HepG2 (cell line): Measurements from ENCODE around the gene PCIF1. TPM values are rescaled to one million over a fixed set of nuclear protein-coding genes. Genes with fewer than 3 reads are reported as not detected.

ENCODE experiments used
- JDP2 ChIP-seq: sonication (generic); formaldehyde crosslinking; IDR thresholded peaks from 2 replicates; pipeline ENCODE4 v1.8.1; 2022; ENCODE audit warnings: missing genetic modification reagents, borderline replicate concordance
- NFATC3 ChIP-seq: sonication (generic); formaldehyde crosslinking; IDR thresholded peaks from 2 replicates; pipeline ENCODE4 v1.5.1; 2020; ENCODE audit warnings: mild to moderate bottlenecking, missing genetic modification reagents
- NPAS2 ChIP-seq: sonication (generic); formaldehyde crosslinking; IDR thresholded peaks from 2 replicates; pipeline ENCODE4 v1.8.0; 2022; ENCODE audit warnings: mild to moderate bottlenecking, missing genetic modification reagents, borderline replicate concordance
- RBAK ChIP-seq: sonication (generic); formaldehyde crosslinking; IDR thresholded peaks from 2 replicates; pipeline ENCODE4 v1.5.1; 2020; ENCODE audit warnings: mild to moderate bottlenecking, missing genetic modification reagents
- SRSF4 ChIP-seq: fragments of 200-400 bp; formaldehyde crosslinking; IDR thresholded peaks from one replicate; pipeline ENCODE4 v1.6.1; 2018; ENCODE audit warnings: mild to moderate bottlenecking, low read depth, low read length, moderate library complexity; ENCODE audit not compliant: poor library complexity, severe bottlenecking
- SRY ChIP-seq: sonication (generic); formaldehyde crosslinking; IDR thresholded peaks from 2 replicates; pipeline ENCODE4 v1.8.0; 2022; ENCODE audit warnings: mild to moderate bottlenecking, missing genetic modification reagents
- TBX2 ChIP-seq: sonication (generic); formaldehyde crosslinking; IDR thresholded peaks from 2 replicates; pipeline ENCODE4 v1.5.0; 2020; ENCODE audit warnings: missing genetic modification reagents, mild to moderate bottlenecking, borderline replicate concordance
- TEAD3 ChIP-seq: optimal IDR thresholded peaks from 2 replicates; pipeline ENCODE3; 2016; ENCODE audit warnings: borderline replicate concordance
- ZBTB3 ChIP-seq: sonication (generic); formaldehyde crosslinking; IDR thresholded peaks from 2 replicates; pipeline ENCODE4 v1.4.0; 2020; ENCODE audit warnings: low read depth, mild to moderate bottlenecking, moderate library complexity, missing genetic modification reagents, borderline replicate concordance
- ZNF253 ChIP-seq: sonication (generic); formaldehyde crosslinking; IDR thresholded peaks from 2 replicates; pipeline ENCODE4 v1.8.0; 2022; ENCODE audit warnings: mild to moderate bottlenecking, missing genetic modification reagents, borderline replicate concordance
- ZNF407 ChIP-seq: sonication (generic); formaldehyde crosslinking; IDR thresholded peaks from one replicate; pipeline ENCODE4 v1.5.1; 2020; ENCODE audit warnings: mild to moderate bottlenecking, missing genetic modification reagents; ENCODE audit errors: not compliant biosample characterization
- ZNF589 ChIP-seq: sonication (generic); formaldehyde crosslinking; conservative IDR thresholded peaks from 2 replicates; pipeline ENCODE4 v1.8.0; 2022; ENCODE audit warnings: mild to moderate bottlenecking, moderate library complexity, missing genetic modification reagents
- polyA plus RNA-seq, 8 experiments: library from polyadenylated mRNA; depleted of rRNA in 3 of 8; stranded (reverse) in 7 of 8; unstranded in 1 of 8; fragments of >200 nt; fragmentation: Illumina TruSeq in 4 of 8; extraction: Trizol in 4 of 8; gene quantifications; 2 replicates each; pipeline versions ENCODE4 v1.2.1 to v1.2.3, GENCODE V29; 2011 to 2016; ENCODE audit warnings: low read depth in 4 of 8, missing spikeins in 1 of 8, mixed read lengths in 1 of 8; ENCODE audit not compliant: insufficient read depth in 1 of 8
- total RNA-seq, 5 experiments: library from RNA; depleted of rRNA; stranded (reverse); fragments of >200 nt; fragmentation: Illumina TruSeq; extraction: Trizol; gene quantifications; 2 replicates each; pipeline ENCODE4 v1.2.3, GENCODE V29; 2016; ENCODE audit warnings: low read depth in 1 of 5
- TF ChIP-seq, protein P1 (sequence below): fragments of 450-650 bp; IDR thresholded peaks from 2 replicates; pipeline ENCODE4 v1.6.1; 2016
- TF ChIP-seq, protein P2 (sequence below): sonication (generic); formaldehyde crosslinking; IDR thresholded peaks from 2 replicates; pipeline ENCODE4 v1.9.0; 2021; ENCODE audit warnings: missing genetic modification reagents, borderline replicate concordance
- TF ChIP-seq, protein P3 (sequence below): IDR thresholded peaks from 2 replicates; pipeline ENCODE4 v1.6.1; 2016; ENCODE audit warnings: mild to moderate bottlenecking

PCIF1 gene
- total and polyA plus RNA-seq, 2 of the 13 experiments (the other 11 are each of a cell fraction or from before 2014, with no cell fraction given): 20.9 to 24.4 TPM

DNA sequence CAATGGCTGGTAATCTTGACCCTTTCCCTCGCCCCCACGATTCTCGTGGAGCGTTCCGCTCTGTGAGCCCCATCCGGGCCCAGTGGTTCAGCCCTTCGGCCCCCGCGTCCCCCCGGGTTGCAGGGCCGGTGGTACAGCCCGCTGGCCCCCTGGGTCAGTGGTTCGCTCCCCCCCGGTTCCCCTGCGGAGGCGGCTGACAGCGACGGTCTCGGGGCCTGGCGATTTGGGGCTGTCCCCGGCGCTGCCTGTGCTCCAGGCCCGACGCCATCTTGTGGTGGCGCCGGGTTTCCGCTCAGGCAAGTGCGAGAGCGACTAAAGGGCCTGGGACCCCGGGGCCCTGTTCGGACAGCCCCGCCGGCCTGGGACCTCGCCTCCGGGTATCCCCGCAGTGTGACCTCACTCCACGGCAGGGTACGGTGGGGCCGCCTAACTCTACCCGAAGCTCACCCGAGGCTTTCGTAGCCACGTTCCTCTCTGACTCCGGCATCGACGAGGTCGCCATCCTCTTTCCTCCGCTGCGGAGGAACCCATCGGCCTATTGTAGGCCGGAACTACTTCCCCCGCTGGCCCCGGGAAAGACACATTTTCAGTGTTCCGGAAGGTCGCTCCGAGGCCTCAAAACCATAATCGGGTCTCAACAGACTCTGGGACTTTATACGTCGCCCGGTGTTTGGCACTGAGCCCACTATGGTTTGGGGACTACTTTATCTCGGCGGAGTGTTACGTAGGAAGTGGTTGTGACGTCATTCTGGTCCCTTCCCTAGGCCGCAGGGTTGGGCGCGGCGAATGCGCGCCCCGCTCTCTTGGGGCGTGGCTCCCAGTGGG is 37.4 kb downstream of the PCIF1 start, which contains the start of gene ZNF335 (continued):
- TF ChIP-seq ZNF407 (peak; percentile 65), TEAD3 (CRISPR knock-in tag) (peak; percentile 20), RBAK (CRISPR knock-in tag) (no peak; the same call in 1 of the 2 replicates), JDP2 (peak; percentile 83; the same call in 1 of the 2 replicates), ZNF253 (no peak), SRY (peak; percentile 96), NPAS2 (CRISPR knock-in tag) (peak; percentile 93; the same call in 1 of the 2 replicates), ZNF589 (CRISPR knock-in tag) (peak; percentile 91), ZBTB3 (CRISPR knock-in tag) (peak; percentile 93; the same call in 1 of the 2 replicates), NFATC3 (CRISPR knock-in tag) (no peak), SRSF4 (no peak), TBX2 (CRISPR knock-in tag) (peak; percentile 74; the same call in 1 of the 2 replicates)
- TF ChIP-seq, protein P1, sequence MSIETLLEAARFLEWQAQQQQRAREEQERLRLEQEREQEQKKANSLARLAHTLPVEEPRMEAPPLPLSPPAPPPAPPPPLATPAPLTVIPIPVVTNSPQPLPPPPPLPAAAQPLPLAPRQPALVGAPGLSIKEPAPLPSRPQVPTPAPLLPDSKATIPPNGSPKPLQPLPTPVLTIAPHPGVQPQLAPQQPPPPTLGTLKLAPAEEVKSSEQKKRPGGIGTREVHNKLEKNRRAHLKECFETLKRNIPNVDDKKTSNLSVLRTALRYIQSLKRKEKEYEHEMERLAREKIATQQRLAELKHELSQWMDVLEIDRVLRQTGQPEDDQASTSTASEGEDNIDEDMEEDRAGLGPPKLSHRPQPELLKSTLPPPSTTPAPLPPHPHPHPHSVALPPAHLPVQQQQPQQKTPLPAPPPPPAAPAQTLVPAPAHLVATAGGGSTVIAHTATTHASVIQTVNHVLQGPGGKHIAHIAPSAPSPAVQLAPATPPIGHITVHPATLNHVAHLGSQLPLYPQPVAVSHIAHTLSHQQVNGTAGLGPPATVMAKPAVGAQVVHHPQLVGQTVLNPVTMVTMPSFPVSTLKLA: no peak; the same call in 1 of the 2 replicates
- TF ChIP-seq, protein P2, sequence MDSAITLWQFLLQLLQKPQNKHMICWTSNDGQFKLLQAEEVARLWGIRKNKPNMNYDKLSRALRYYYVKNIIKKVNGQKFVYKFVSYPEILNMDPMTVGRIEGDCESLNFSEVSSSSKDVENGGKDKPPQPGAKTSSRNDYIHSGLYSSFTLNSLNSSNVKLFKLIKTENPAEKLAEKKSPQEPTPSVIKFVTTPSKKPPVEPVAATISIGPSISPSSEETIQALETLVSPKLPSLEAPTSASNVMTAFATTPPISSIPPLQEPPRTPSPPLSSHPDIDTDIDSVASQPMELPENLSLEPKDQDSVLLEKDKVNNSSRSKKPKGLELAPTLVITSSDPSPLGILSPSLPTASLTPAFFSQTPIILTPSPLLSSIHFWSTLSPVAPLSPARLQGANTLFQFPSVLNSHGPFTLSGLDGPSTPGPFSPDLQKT: peak; percentile 69; the same call in 1 of the 2 replicates
- TF ChIP-seq, protein P3, sequence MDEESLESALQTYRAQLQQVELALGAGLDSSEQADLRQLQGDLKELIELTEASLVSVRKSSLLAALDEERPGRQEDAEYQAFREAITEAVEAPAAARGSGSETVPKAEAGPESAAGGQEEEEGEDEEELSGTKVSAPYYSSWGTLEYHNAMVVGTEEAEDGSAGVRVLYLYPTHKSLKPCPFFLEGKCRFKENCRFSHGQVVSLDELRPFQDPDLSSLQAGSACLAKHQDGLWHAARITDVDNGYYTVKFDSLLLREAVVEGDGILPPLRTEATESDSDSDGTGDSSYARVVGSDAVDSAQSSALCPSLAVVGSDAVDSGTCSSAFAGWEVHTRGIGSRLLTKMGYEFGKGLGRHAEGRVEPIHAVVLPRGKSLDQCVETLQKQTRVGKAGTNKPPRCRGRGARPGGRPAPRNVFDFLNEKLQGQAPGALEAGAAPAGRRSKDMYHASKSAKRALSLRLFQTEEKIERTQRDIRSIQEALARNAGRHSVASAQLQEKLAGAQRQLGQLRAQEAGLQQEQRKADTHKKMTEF (CRISPR knock-in tag): peak; percentile 100
